ENCODE measurements around the gene VMP1. TPM values are rescaled to one million over a fixed set of nuclear protein-coding genes. Genes with fewer than 3 reads are reported as not detected.

Gene VMP1
- total and polyA plus RNA-seq, 2 of the 13 experiments (the other 11 are each of a cell fraction or from before 2014, with no cell fraction given), result 186 to 271 TPM

- TF ChIP-seq FOXO4 (CRISPR knock-in tag; conservative IDR thresholded peaks at IDR 0.05) (no peak), ZNF740 (CRISPR knock-in tag; IDR thresholded peaks at IDR 0.05) (peak; percentile 56), TBP (CRISPR knock-in tag; IDR thresholded peaks at IDR 0.05) (no peak), KLF13 (CRISPR knock-in tag; IDR thresholded peaks at IDR 0.05) (no peak), PRMT3 (CRISPR knock-in tag; IDR thresholded peaks at IDR 0.05; ENCODE audit: borderline replicate concordance, low read depth) (no peak), ZZZ3 (CRISPR knock-in tag; IDR thresholded peaks at IDR 0.05; ENCODE audit: borderline replicate concordance) (no peak), EED (CRISPR knock-in tag; IDR thresholded peaks at IDR 0.05) (no peak), ZNF569 (CRISPR knock-in tag; IDR thresholded peaks at IDR 0.05; ENCODE audit: borderline replicate concordance) (no peak), PATZ1 (CRISPR knock-in tag; IDR thresholded peaks at IDR 0.05) (peak; percentile 87), MBNL3 (CRISPR knock-in tag; conservative IDR thresholded peaks at IDR 0.05) (no peak), ZFP41 (CRISPR knock-in tag; IDR thresholded peaks at IDR 0.05; ENCODE audit: borderline replicate concordance) (no peak), SNRNP70 (IDR thresholded peaks at IDR 0.05; ENCODE audit: low read depth, low read length) (no peak), ZNF678 (CRISPR knock-in tag; IDR thresholded peaks at IDR 0.05) (no peak), ZGPAT (CRISPR knock-in tag; IDR thresholded peaks at IDR 0.05) (peak; percentile 55; the same call in 1 of the 2 replicates), DMTF1 (CRISPR knock-in tag; IDR thresholded peaks at IDR 0.05) (no peak), GMEB1 (CRISPR knock-in tag; IDR thresholded peaks at IDR 0.05; ENCODE audit: borderline replicate concordance) (peak; percentile 47; the same call in 1 of the 2 replicates), ZNF776 (CRISPR knock-in tag; IDR thresholded peaks at IDR 0.05) (no peak), RCOR2 (CRISPR knock-in tag; IDR thresholded peaks at IDR 0.05) (no peak; the same call in 1 of the 2 replicates), ZBTB20 (CRISPR knock-in tag; IDR thresholded peaks at IDR 0.05; ENCODE audit: borderline replicate concordance, low read depth) (peak; percentile 69; the same call in 1 of the 2 replicates)
These were observed 139.1 kb downstream of the VMP1 start (continued) for GRCh38 chr17:59846394-59847165.
